PC-3 (cell line): ENCODE data around the gene COL12A1. TPM values are rescaled to one million over a fixed set of nuclear protein-coding genes. Genes with fewer than 3 reads are reported as not detected.

Experiments used
- ATAC-seq: fragments of 200-7000 bp; cut with Tn5 transposase; 2 replicates; pipeline ENCODE4 v1.9.1; 2020; ENCODE audit warnings: mild to moderate bottlenecking, moderate library complexity
- BruUV-seq: library from RNA; stranded (reverse); fragments of 400-500 nt; replicated peaks from 2 replicates; lab custom pipeline; 2021; lab: Mats Ljungman, UMichigan
- CTCF ChIA-PET: fragments of 300-600 bp; sonication (Branson Sonifier 250); formaldehyde crosslinking; loops from one replicate; lab custom pipeline; 2022; ENCODE audit warnings: antibody characterized with exemption; lab: Charles Lee
- POLR2A ChIA-PET: fragments of 300-600 bp; sonication (Branson Sonifier 250); formaldehyde crosslinking; loops from one replicate; lab custom pipeline; 2022; ENCODE audit warnings: antibody characterized with exemption; ENCODE audit not compliant: unreplicated experiment; lab: Charles Lee
- DNase-seq: peaks from one replicate; pipeline ENCODE4 v3.0.0-alpha.2; 2015
- H2AFZ ChIP-seq: fragments of 300-600 bp; sonication (generic); 2 replicates; pipeline ENCODE4 v1.6.0; 2016; ENCODE audit warnings: antibody characterized with exemption, low read length
- H3F3A ChIP-seq: fragments of 300-600 bp; sonication (generic); one replicate; pipeline ENCODE4 v1.6.0; 2017; ENCODE audit warnings: antibody characterized with exemption, low read length, control low read depth, mild to moderate bottlenecking; ENCODE audit not compliant: unreplicated experiment
- H3K27ac ChIP-seq: fragments of 300-600 bp; sonication (generic); 2 replicates; pipeline ENCODE4 v1.5.1; 2016; ENCODE audit warnings: mild to moderate bottlenecking, low read length
- H3K27me3 ChIP-seq: fragments of 300-600 bp; sonication (generic); 2 replicates; pipeline ENCODE4 v1.6.1; 2016; ENCODE audit warnings: low read length, mixed read lengths
- H3K36me3 ChIP-seq: fragments of 300-600 bp; sonication (generic); 2 replicates; pipeline ENCODE4 v1.6.1; 2016; ENCODE audit warnings: low read depth, mixed run types, low read length, mixed read lengths
- H3K4me1 ChIP-seq: fragments of 300-600 bp; sonication (generic); 2 replicates; pipeline ENCODE4 v1.5.1; 2016; ENCODE audit warnings: low read length; ENCODE audit not compliant: insufficient read depth
- H3K4me2 ChIP-seq: fragments of 300-600 bp; sonication (generic); 2 replicates; pipeline ENCODE4 v1.6.0; 2016; ENCODE audit warnings: low read length
- H3K4me3 ChIP-seq: fragments of 300-600 bp; sonication (generic); 2 replicates; pipeline ENCODE4 v1.5.1; 2016; ENCODE audit warnings: mild to moderate bottlenecking, low read length, mixed read lengths
- H3K79me2 ChIP-seq: fragments of 300-600 bp; sonication (generic); 2 replicates; pipeline ENCODE4 v1.6.1; 2017; ENCODE audit warnings: low read length, mixed read lengths
- H3K9ac ChIP-seq: fragments of 300-600 bp; sonication (generic); 2 replicates; pipeline ENCODE4 v1.6.0; 2016; ENCODE audit warnings: mild to moderate bottlenecking, low read length
- H3K9me2 ChIP-seq: fragments of 300-600 bp; sonication (generic); replicated peaks from 2 replicates; pipeline ENCODE4 v1.6.1; 2016; ENCODE audit warnings: mixed run types, low read length, mixed read lengths
- H3K9me3 ChIP-seq: fragments of 300-600 bp; sonication (generic); 2 replicates; pipeline ENCODE4 v1.6.1; 2016; ENCODE audit warnings: low read length, mixed read lengths
- H4K20me1 ChIP-seq: fragments of 300-600 bp; sonication (generic); 2 replicates; pipeline ENCODE4 v1.6.1; 2016; ENCODE audit warnings: low read length, mixed read lengths
- EZH2 ChIP-seq: fragments of 300-600 bp; sonication (generic); IDR thresholded peaks from one replicate; pipeline ENCODE4 v1.6.1; 2017; ENCODE audit warnings: antibody characterized with exemption, mild to moderate bottlenecking, low read length; ENCODE audit not compliant: unreplicated experiment
- EZH2phosphoT487 ChIP-seq: fragments of 300-600 bp; sonication (generic); IDR thresholded peaks from 2 replicates; pipeline ENCODE4 v1.6.1; 2018; ENCODE audit warnings: mild to moderate bottlenecking, antibody characterized with exemption, low read length, borderline replicate concordance
- intact Hi-C: fragments of 100-400 bp; cut with micrococcal nuclease; formaldehyde crosslinking; loops from 2 replicates; pipeline ENCODE4 v1.9.0; 2023
- total RNA-seq: library from RNA; depleted of rRNA; stranded (reverse); fragments of >200 nt; gene quantifications from 2 replicates; pipeline ENCODE4 v1.2.3, GENCODE V29; 2014
- TF ChIP-seq, protein P1 (sequence below): fragments of 300-600 bp; sonication (generic); conservative IDR thresholded peaks from 2 replicates; pipeline ENCODE4 v1.5.1; 2017; ENCODE audit warnings: antibody characterized with exemption, low read depth, mild to moderate bottlenecking, low read length

The COL12A1 gene
- total RNA-seq, 1 experiment from 2014 or later, result 24.2 TPM

DNA sequence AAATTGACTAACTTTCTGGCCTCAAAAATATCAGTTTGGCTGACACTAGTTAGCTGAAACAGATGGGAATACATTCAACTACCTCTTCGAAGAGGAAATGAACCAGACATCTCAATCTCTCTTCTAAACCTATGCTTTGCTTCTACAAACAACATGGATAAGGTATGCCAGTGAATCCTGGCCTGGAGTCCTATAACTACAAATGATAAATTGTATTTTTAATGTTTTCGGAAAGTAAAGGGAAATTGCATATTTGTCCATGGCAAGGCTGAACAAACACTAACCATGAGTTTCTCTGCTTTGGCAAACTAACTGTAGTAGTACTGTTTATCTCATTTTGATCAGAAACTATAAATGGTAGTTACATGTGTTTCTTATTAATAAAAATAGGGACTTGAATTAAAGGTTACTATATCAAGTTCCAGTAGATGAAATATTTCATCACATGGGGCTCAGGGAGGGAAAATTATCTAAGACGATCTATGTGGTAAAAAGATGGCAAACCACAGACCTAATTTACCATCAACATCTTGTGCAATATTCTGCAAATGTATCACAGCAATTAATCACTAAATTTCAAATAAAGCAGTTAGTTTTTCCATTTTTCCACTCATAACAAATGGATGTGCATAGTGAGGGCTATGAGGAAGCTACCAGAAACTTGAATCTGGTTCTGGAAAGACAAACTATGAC is 76.8 kb downstream of the COL12A1 start:
- no peak for ATAC-seq
- intact Hi-C loops, result no loop called here
- Histone ChIP-seq H3K27ac (no peak overlapping the region), H3K9me2 (no peaks in the 10 kb centered on the region), H3K4me2 (no peak overlapping the region), H3F3A (no peaks in the 10 kb centered on the region), H3K27me3 (no peaks in the 10 kb centered on the region), H3K9ac (no peak overlapping the region), H3K79me2 (no peaks in the 10 kb centered on the region), H2AFZ (no peak overlapping the region), H3K4me1 (peaks cover 9% of the 10 kb centered on the region), H3K4me3 (no peak overlapping the region), H3K9me3 (no peaks in the 10 kb centered on the region), H3K36me3 (no peaks in the 10 kb centered on the region; the same call in none of the 2 replicates), H4K20me1 (no peaks in the 10 kb centered on the region)
- ChIA-PET POLR2A (no interaction called here), CTCF (no interaction called here)
- no peak for TF ChIP-seq EZH2phosphoT487
- no peak for TF ChIP-seq EZH2
- TF ChIP-seq, protein P1, sequence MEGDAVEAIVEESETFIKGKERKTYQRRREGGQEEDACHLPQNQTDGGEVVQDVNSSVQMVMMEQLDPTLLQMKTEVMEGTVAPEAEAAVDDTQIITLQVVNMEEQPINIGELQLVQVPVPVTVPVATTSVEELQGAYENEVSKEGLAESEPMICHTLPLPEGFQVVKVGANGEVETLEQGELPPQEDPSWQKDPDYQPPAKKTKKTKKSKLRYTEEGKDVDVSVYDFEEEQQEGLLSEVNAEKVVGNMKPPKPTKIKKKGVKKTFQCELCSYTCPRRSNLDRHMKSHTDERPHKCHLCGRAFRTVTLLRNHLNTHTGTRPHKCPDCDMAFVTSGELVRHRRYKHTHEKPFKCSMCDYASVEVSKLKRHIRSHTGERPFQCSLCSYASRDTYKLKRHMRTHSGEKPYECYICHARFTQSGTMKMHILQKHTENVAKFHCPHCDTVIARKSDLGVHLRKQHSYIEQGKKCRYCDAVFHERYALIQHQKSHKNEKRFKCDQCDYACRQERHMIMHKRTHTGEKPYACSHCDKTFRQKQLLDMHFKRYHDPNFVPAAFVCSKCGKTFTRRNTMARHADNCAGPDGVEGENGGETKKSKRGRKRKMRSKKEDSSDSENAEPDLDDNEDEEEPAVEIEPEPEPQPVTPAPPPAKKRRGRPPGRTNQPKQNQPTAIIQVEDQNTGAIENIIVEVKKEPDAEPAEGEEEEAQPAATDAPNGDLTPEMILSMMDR, result no peak
- no peak for DNase-seq
- no TSS peak for BruUV-seq

DNA sequence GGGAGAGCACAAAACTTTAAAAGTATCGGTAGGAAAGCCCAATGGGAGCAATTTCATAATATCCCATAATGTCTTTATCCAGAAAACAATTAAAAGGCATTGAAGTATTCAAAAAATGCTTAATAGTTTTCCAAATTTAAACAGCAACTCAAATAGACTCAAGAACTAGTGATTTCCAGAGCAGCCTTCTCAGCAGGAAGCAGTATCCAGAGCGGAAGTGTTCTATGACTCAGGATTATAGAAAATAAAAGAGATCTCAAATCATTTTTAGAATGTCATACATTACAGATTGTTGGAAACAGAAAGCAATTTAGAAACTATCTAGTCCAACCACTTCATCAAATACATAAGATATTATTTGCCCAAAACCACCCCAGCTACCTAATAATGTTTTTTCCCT is 79.3 kb downstream of the COL12A1 start:
- no peaks in the 10 kb centered on the region for H3K9me3 ChIP-seq
- no peaks in the 10 kb centered on the region for H3K27me3 ChIP-seq
- no peak for DNase-seq
- no peak overlapping the region for H2AFZ ChIP-seq
- no peak overlapping the region for H3K4me2 ChIP-seq
- H3F3A ChIP-seq, result no peaks in the 10 kb centered on the region
- peaks cover 9% of the 10 kb centered on the region for H3K4me1 ChIP-seq
- H3K9ac ChIP-seq, result no peak overlapping the region
- H3K36me3 ChIP-seq, result no peaks in the 10 kb centered on the region; the same call in none of the 2 replicates
- CTCF ChIA-PET, result no interaction called here
- intact Hi-C loops, result no loop called here
- no peaks in the 10 kb centered on the region for H3K9me2 ChIP-seq
- BruUV-seq, result no TSS peak
- H4K20me1 ChIP-seq, result no peaks in the 10 kb centered on the region
- no peaks in the 10 kb centered on the region for H3K79me2 ChIP-seq
- H3K27ac ChIP-seq, result no peak overlapping the region
- TF ChIP-seq, protein P1, result no peak
- TF ChIP-seq EZH2phosphoT487, result no peak
- POLR2A ChIA-PET, result no interaction called here
- ATAC-seq, result peak; percentile 37; the same call in 1 of the 2 replicates
- H3K4me3 ChIP-seq, result no peak overlapping the region

DNA sequence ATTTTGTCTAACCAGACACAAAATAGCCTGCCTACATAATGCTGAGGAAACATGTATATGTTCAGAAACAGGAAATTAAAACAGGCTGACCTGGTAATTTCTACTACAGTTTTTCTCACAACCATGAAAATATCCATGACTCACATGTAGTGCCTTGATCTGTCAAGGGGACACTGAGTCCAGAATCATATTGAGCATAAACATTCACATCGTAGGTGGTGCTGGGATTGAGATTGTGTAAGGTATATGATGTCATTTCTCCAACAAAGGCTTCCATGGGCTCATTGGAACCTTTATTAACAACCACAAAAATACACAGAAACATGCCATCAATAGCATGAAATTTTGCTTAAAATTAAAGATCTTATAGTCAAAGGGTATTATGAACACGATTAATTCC is 80.9 kb downstream of the COL12A1 start:
- Histone ChIP-seq H3K27me3 (no peaks in the 10 kb centered on the region), H3K36me3 (no peaks in the 10 kb centered on the region; the same call in none of the 2 replicates), H3K4me1 (peaks cover 3% of the 10 kb centered on the region; the same call in 1 of the 2 replicates), H3K27ac (no peak overlapping the region), H3K79me2 (no peaks in the 10 kb centered on the region), H3K9me3 (no peaks in the 10 kb centered on the region), H3K9ac (no peak overlapping the region), H4K20me1 (no peaks in the 10 kb centered on the region), H3K4me2 (no peak overlapping the region), H3K9me2 (no peaks in the 10 kb centered on the region), H3F3A (no peaks in the 10 kb centered on the region), H2AFZ (no peak overlapping the region), H3K4me3 (no peak overlapping the region)
- intact Hi-C loops, result no loop called here
- ATAC-seq (no peak), DNase-seq (no peak)
- ChIA-PET POLR2A (no interaction called here), CTCF (no interaction called here)
- BruUV-seq, result no TSS peak
- TF ChIP-seq EZH2, result no peak
- TF ChIP-seq, protein P1, result no peak
- no peak for TF ChIP-seq EZH2phosphoT487
